Measurements from ENCODE around the gene COL7A1. TPM values are rescaled to one million over a fixed set of nuclear protein-coding genes. Genes with fewer than 3 reads are reported as not detected.

COL7A1 gene
- total RNA-seq, 1 donor from 2014 or later = 173 TPM

- Histone ChIP-seq H3K36me3 (ENCODE audit: control insufficient read depth, insufficient read depth, low read length) (peaks cover 21% of the 10 kb centered on the region), H3K27me3 (ENCODE audit: control insufficient read depth, insufficient read depth, low read length) (no peaks in the 10 kb centered on the region), H3K4me3 (ENCODE audit: low read depth, low read length) (no peak overlapping the region)
- FAIRE-seq (peak; percentile 32), DNase-seq (ENCODE audit: low read depth) (no peak)
- TF ChIP-seq CTCF (IDR thresholded peaks at IDR 0.05; ENCODE audit: insufficient read depth, low read length, severe bottlenecking) = no peak
These were observed 33.9 kb downstream of the COL7A1 start for GRCh38 chr3:48561045-48561736.

- peaks cover 16% of the 10 kb centered on the region for H3K36me3 ChIP-seq (ENCODE audit: control insufficient read depth, insufficient read depth, low read length)
- H3K27me3 ChIP-seq (ENCODE audit: control insufficient read depth, insufficient read depth, low read length) = no peaks in the 10 kb centered on the region
- no peak for TF ChIP-seq CTCF (IDR thresholded peaks at IDR 0.05; ENCODE audit: insufficient read depth, low read length, severe bottlenecking)
- H3K4me3 ChIP-seq (ENCODE audit: low read depth, low read length) = no peak overlapping the region
- FAIRE-seq = no peak
- DNase-seq (ENCODE audit: low read depth) = no peak
These were observed 34.5 kb downstream of the COL7A1 start for GRCh38 chr3:48560648-48561018.

- H3K27me3 ChIP-seq (ENCODE audit: control insufficient read depth, insufficient read depth, low read length) = no peaks in the 10 kb centered on the region
- no peak overlapping the region for H3K4me3 ChIP-seq (ENCODE audit: low read depth, low read length)
- no peak for DNase-seq (ENCODE audit: low read depth)
- FAIRE-seq = no peak
- peaks cover 8% of the 10 kb centered on the region for H3K36me3 ChIP-seq (ENCODE audit: control insufficient read depth, insufficient read depth, low read length)
- TF ChIP-seq CTCF (IDR thresholded peaks at IDR 0.05; ENCODE audit: insufficient read depth, low read length, severe bottlenecking) = no peak
These were observed 36.5 kb downstream of the COL7A1 start for GRCh38 chr3:48558493-48559134.

- Histone ChIP-seq H3K36me3 (ENCODE audit: control insufficient read depth, insufficient read depth, low read length) (peaks cover 9% of the 10 kb centered on the region), H3K27me3 (ENCODE audit: control insufficient read depth, insufficient read depth, low read length) (no peaks in the 10 kb centered on the region), H3K4me3 (ENCODE audit: low read depth, low read length) (peak within 1 kb of the TSS; percentile 56)
- TF ChIP-seq CTCF (IDR thresholded peaks at IDR 0.05; ENCODE audit: insufficient read depth, low read length, severe bottlenecking) = no peak
- FAIRE-seq (no peak), DNase-seq (ENCODE audit: low read depth) (peak; percentile 96)
These were observed 38.1 kb downstream of the COL7A1 start, which contains the start of gene PFKFB4 for GRCh38 chr3:48556796-48557626. Gene PFKFB4 (minus strand): TSS chr3:48556803. CDS start chr3:48556777, 26 bp downstream.

GRCh38 chr3:48555949-48556795 is 39.0 kb downstream of the COL7A1 start:
- TF ChIP-seq CTCF (IDR thresholded peaks at IDR 0.05; ENCODE audit: insufficient read depth, low read length, severe bottlenecking) = no peak
- DNase-seq (ENCODE audit: low read depth) (no peak), FAIRE-seq (no peak)
- Histone ChIP-seq H3K27me3 (ENCODE audit: control insufficient read depth, insufficient read depth, low read length) (no peaks in the 10 kb centered on the region), H3K4me3 (ENCODE audit: low read depth, low read length) (peak overlapping the region; percentile 56), H3K36me3 (ENCODE audit: control insufficient read depth, insufficient read depth, low read length) (peaks cover 9% of the 10 kb centered on the region)
